H9 (cell line): Measurements from ENCODE around the gene NCEH1. TPM values are rescaled to one million over a fixed set of nuclear protein-coding genes. Genes with fewer than 3 reads are reported as not detected.

Source experiments
- DNase-seq: peaks from one replicate; pipeline ENCODE4 v3.0.0-alpha.2; 2017
- H2AFZ ChIP-seq: one replicate; pipeline ENCODE4 v1.6.1; 2013; ENCODE audit warnings: mild to moderate bottlenecking, low read length, control low read depth, moderate library complexity
- H2AK5ac ChIP-seq: 2 replicates; pipeline ENCODE4 v1.6.1; 2013; ENCODE audit warnings: low read length, control low read depth, mixed read lengths; ENCODE audit not compliant: insufficient read length
- H2BK120ac ChIP-seq: one replicate; pipeline ENCODE4 v1.6.1; 2013; ENCODE audit warnings: low read depth, mild to moderate bottlenecking, low read length, control low read depth, inconsistent platforms; ENCODE audit not compliant: poor library complexity, severe bottlenecking
- H2BK12ac ChIP-seq: 2 replicates; pipeline ENCODE4 v1.6.1; 2013; ENCODE audit warnings: low read length, control low read depth, mixed read lengths, low read depth; ENCODE audit not compliant: insufficient read length
- H2BK15ac ChIP-seq: 2 replicates; pipeline ENCODE4 v1.6.1; 2013; ENCODE audit warnings: low read depth, low read length, control low read depth
- H2BK20ac ChIP-seq: one replicate; pipeline ENCODE4 v1.6.1; 2013; ENCODE audit warnings: low read depth, mild to moderate bottlenecking, low read length, control low read depth, inconsistent platforms; ENCODE audit not compliant: poor library complexity, severe bottlenecking
- H2BK5ac ChIP-seq: 2 replicates; pipeline ENCODE4 v1.6.1; 2013; ENCODE audit warnings: low read length, control low read depth, mixed read lengths; ENCODE audit not compliant: insufficient read length
- H3K14ac ChIP-seq: 2 replicates; pipeline ENCODE4 v1.6.1; 2013; ENCODE audit warnings: low read length, control low read depth; ENCODE audit not compliant: insufficient read depth
- H3K18ac ChIP-seq: 2 replicates; pipeline ENCODE4 v1.6.1; 2013; ENCODE audit warnings: low read depth, mild to moderate bottlenecking, mixed read lengths, low read length, control low read depth; ENCODE audit not compliant: insufficient read length
- H3K23ac ChIP-seq: 2 replicates; pipeline ENCODE4 v1.6.1; 2013; ENCODE audit warnings: low read length, control low read depth, mixed read lengths, low read depth; ENCODE audit not compliant: insufficient read length
- H3K23me2 ChIP-seq: 2 replicates; pipeline ENCODE4 v1.6.1; 2013; ENCODE audit warnings: low read depth, mild to moderate bottlenecking, mixed read lengths, low read length, control low read depth; ENCODE audit not compliant: insufficient read length, poor library complexity, severe bottlenecking
- H3K27ac ChIP-seq: 2 replicates; pipeline ENCODE4 v1.5.1; 2013; ENCODE audit warnings: low read length, control low read depth, mixed read lengths, low read depth; ENCODE audit not compliant: insufficient read length
- H3K27me3 ChIP-seq: 2 replicates; pipeline ENCODE4 v1.6.1; 2013; ENCODE audit warnings: low read length, control low read depth, inconsistent platforms; ENCODE audit not compliant: insufficient read depth
- H3K4ac ChIP-seq: 2 replicates; pipeline ENCODE4 v1.6.1; 2013; ENCODE audit warnings: low read depth, mild to moderate bottlenecking, control low read depth, inconsistent platforms, low read length, moderate library complexity
- H3K4me1 ChIP-seq: 2 replicates; pipeline ENCODE4 v1.6.1; 2013; ENCODE audit warnings: low read length, control low read depth, inconsistent platforms; ENCODE audit not compliant: insufficient read depth
- H3K4me2 ChIP-seq: 2 replicates; pipeline ENCODE4 v1.6.1; 2013; ENCODE audit warnings: low read length, control low read depth, mixed read lengths; ENCODE audit not compliant: insufficient read length, insufficient read depth
- H3K56ac ChIP-seq: 2 replicates; pipeline ENCODE4 v1.6.1; 2013; ENCODE audit warnings: low read depth, mild to moderate bottlenecking, mixed read lengths, low read length, control low read depth; ENCODE audit not compliant: insufficient read length
- H3K79me1 ChIP-seq: 2 replicates; pipeline ENCODE4 v1.6.1; 2013; ENCODE audit warnings: low read depth, mild to moderate bottlenecking, moderate library complexity, low read length, control low read depth, inconsistent platforms; ENCODE audit not compliant: insufficient read depth, poor library complexity, severe bottlenecking
- H3K79me2 ChIP-seq: 2 replicates; pipeline ENCODE4 v1.6.1; 2013; ENCODE audit warnings: low read length, control low read depth, inconsistent platforms; ENCODE audit not compliant: insufficient read depth
- H3K9ac ChIP-seq: 2 replicates; pipeline ENCODE4 v1.6.1; 2013; ENCODE audit warnings: low read length, control low read depth, mixed read lengths; ENCODE audit not compliant: insufficient read length; ENCODE audit errors: extremely low read depth
- H3K9me3 ChIP-seq: one replicate; pipeline ENCODE4 v1.6.1; 2013; ENCODE audit warnings: low read depth, low read length, inconsistent platforms; ENCODE audit not compliant: control insufficient read depth
- H3T11ph ChIP-seq: one replicate; pipeline ENCODE4 v1.6.1; 2013; ENCODE audit warnings: mild to moderate bottlenecking, low read length, control low read depth, inconsistent platforms
- H4K20me1 ChIP-seq: one replicate; pipeline ENCODE4 v1.6.1; 2013; ENCODE audit not compliant: control insufficient read depth, insufficient read length, insufficient read depth
- H4K5ac ChIP-seq: 2 replicates; pipeline ENCODE4 v1.6.1; 2013; ENCODE audit warnings: low read depth, mild to moderate bottlenecking, mixed read lengths, low read length, control low read depth; ENCODE audit not compliant: insufficient read length
- H4K8ac ChIP-seq: replicated peaks from 2 replicates; pipeline ENCODE4 v1.6.1; 2013; ENCODE audit warnings: low read length, control low read depth, mixed read lengths, low read depth; ENCODE audit not compliant: insufficient read length
- H4K91ac ChIP-seq: 2 replicates; pipeline ENCODE4 v1.6.1; 2013; ENCODE audit warnings: low read depth, mild to moderate bottlenecking, moderate library complexity, mixed read lengths, low read length, control low read depth; ENCODE audit not compliant: insufficient read length
- H3K27ac Mint-ChIP-seq, 3 experiments: 2 replicates in 2 of 3; 3 replicates in 1 of 3; pipeline ENCODE4 v1.8.0; 2020 to 2021; ENCODE audit warnings: mixed read lengths in 3 of 3, mild to moderate bottlenecking in 1 of 3, moderate library complexity in 1 of 3
- H3K27me3 Mint-ChIP-seq: 2 replicates; pipeline ENCODE4 v1.8.0; 2021; ENCODE audit warnings: low read depth, mild to moderate bottlenecking, moderate library complexity, mixed read lengths
- H3K36me3 Mint-ChIP-seq, 3 experiments: 2 replicates in 2 of 3; 3 replicates in 1 of 3; pipeline ENCODE4 v1.8.0; 2020 to 2021; ENCODE audit warnings: low read depth in 3 of 3, mixed read lengths in 3 of 3; ENCODE audit not compliant: insufficient read depth in 1 of 3
- H3K4me1 Mint-ChIP-seq, 2 experiments: 2 replicates each; pipeline ENCODE4 v1.8.0; 2020; ENCODE audit warnings: mixed read lengths in 2 of 2
- H3K4me3 Mint-ChIP-seq, 2 experiments: 2 replicates in 1 of 2; 3 replicates in 1 of 2; pipeline ENCODE4 v1.8.0; 2020 to 2021; ENCODE audit warnings: mild to moderate bottlenecking in 2 of 2, mixed read lengths in 2 of 2, moderate library complexity in 1 of 2
- H3K9me3 Mint-ChIP-seq, 2 experiments: 2 replicates in 1 of 2; 3 replicates in 1 of 2; pipeline ENCODE4 v1.8.0; 2020; ENCODE audit warnings: mild to moderate bottlenecking in 2 of 2, mixed read lengths in 2 of 2, moderate library complexity in 1 of 2
- CTCF ChIP-seq: fragments of 200-600 bp; sonication (generic); conservative IDR thresholded peaks from 3 replicates; pipeline ENCODE4 v1.8.0; 2021; ENCODE audit warnings: antibody characterized with exemption, mild to moderate bottlenecking
- WGBS: extraction: QIAGEN DNeasy Blood & Tissue Kit; methylation state at CpG from one replicate; pipeline ENCODE4 v1.1.7; 2013; ENCODE audit warnings: missing lambda C conversion rate, low lambda C conversion rate, mixed read lengths; ENCODE audit not compliant: insufficient read length; ENCODE audit errors: extremely low coverage; 5-methylcytosine and 5-hydroxymethylcytosine counted together
- total RNA-seq: library from RNA; stranded (reverse); gene quantifications from 2 replicates; pipeline ENCODE4 v1.2.1, GENCODE V29; 2021

Gene NCEH1
- total RNA-seq, 1 experiment from 2014 or later: 2.3 TPM

GRCh38 chr3:172685331-172686214 is 25.3 kb downstream of the NCEH1 start:
- H3K9me3 ChIP-seq: no peaks in the 10 kb centered on the region
- no peak for TF ChIP-seq CTCF
- no peak overlapping the region for H4K91ac ChIP-seq
- H2BK20ac ChIP-seq: no peak overlapping the region
- H3K27me3 ChIP-seq: no peaks in the 10 kb centered on the region
- H3K4me2 ChIP-seq: no peak overlapping the region
- H2AK5ac ChIP-seq: no peak overlapping the region
- no peak overlapping the region for H3K27ac ChIP-seq
- H3K4me1 ChIP-seq: peaks cover 3% of the 10 kb centered on the region; the same call in 1 of the 2 replicates
- H3K4me1 Mint-ChIP-seq: peaks cover 4 to 12% of the 10 kb centered on the region in 2 experiments
- H3K23ac ChIP-seq: no peak overlapping the region
- H2BK15ac ChIP-seq: no peak overlapping the region
- H4K20me1 ChIP-seq: no peaks in the 10 kb centered on the region
- 100% methylated on average over 1 of the region's 7 CpGs for WGBS
- no peak overlapping the region for H3K9ac ChIP-seq
- no peaks in the 10 kb centered on the region for H3K23me2 ChIP-seq
- H3K79me1 ChIP-seq: no peaks in the 10 kb centered on the region
- no peak overlapping the region for H3K27ac Mint-ChIP-seq
- no peaks in the 10 kb centered on the region for H3K9me3 Mint-ChIP-seq
- H4K8ac ChIP-seq: no peak overlapping the region
- H3K36me3 Mint-ChIP-seq: peaks cover 0 to under 1% (median 0%) of the 10 kb centered on the region in 3 experiments; a peak in 2 of 7 replicates
- H3K56ac ChIP-seq: no peak overlapping the region
- H3K14ac ChIP-seq: no peak overlapping the region
- no peak overlapping the region for H3K4ac ChIP-seq
- no peaks in the 10 kb centered on the region for H3K27me3 Mint-ChIP-seq
- H3K4me3 Mint-ChIP-seq: no peak overlapping the region
- no peak overlapping the region for H2AFZ ChIP-seq
- H2BK5ac ChIP-seq: no peak overlapping the region
- no peak overlapping the region for H3K18ac ChIP-seq
- no peak overlapping the region for H2BK12ac ChIP-seq
- no peaks in the 10 kb centered on the region for H3K79me2 ChIP-seq
- no peak overlapping the region for H2BK120ac ChIP-seq
- no peak overlapping the region for H4K5ac ChIP-seq
- no peak for DNase-seq
- no peak overlapping the region for H3T11ph ChIP-seq
